Upper lobe of left lung (tissue), 4 donors: ENCODE data around the gene ZNF526.
"Not testable (repeated sequence)": the region's sequence is repeated elsewhere in the genome, so short reads cannot be mapped to it uniquely, and the experiment has no call there.

Experiments used
- EP300 ChIP-seq, 4 donors: sonication (generic); formaldehyde crosslinking; IDR thresholded peaks; one replicate each; pipeline ENCODE4 v1.5.1; 2017; ENCODE audit warnings: antibody characterized with exemption in 4 of 4, control low read depth in 2 of 4
- POLR2AphosphoS5 ChIP-seq, 2 donors: sonication (generic); formaldehyde crosslinking; IDR thresholded peaks; one replicate each; pipeline ENCODE4 v1.5.1; 2017; ENCODE audit warnings: antibody characterized with exemption in 2 of 2
- TF ChIP-seq, protein P1 (sequence below), 6 experiments: fragments of 450-650 bp in 4 of 6; fragments of 200-600 bp in 2 of 6; sonication (generic) in 2 of 6; IDR thresholded peaks; one replicate each; pipeline ENCODE4 v1.5.1; 2016 to 2019; ENCODE audit warnings: antibody characterized with exemption in 6 of 6

DNA sequence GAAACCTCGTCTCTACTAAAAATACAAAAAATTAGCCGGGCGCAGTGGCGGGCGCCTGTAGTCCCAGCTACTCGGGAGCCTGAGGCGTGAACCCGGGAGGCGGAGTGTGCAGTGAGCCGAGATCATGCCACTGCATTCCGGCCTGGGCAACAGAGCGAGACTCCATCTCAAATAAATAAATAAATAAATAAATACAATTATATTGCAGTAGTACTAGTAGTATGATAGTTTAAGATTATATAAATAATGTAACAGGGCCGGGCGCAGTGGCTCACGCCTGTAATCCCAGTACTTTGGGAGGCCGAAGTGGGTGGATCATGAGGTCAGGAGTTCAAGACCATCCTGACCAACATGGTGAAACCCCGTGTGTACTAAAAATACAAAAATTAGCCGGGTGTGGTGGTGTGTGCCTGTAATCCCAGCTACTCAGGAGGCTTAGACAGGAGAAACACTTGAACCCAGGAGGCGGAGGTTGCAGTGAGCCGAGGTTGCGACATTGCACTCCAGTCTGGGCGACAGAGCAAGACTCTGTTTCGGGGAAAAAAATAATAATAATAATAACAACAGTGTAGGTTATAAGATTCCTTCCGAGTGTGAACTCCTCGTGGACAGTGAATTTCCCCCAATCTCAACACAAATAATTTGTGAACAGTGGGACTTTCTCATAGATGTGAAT, 47.0 kb downstream of the ZNF526 start:
- TF ChIP-seq, protein P1, sequence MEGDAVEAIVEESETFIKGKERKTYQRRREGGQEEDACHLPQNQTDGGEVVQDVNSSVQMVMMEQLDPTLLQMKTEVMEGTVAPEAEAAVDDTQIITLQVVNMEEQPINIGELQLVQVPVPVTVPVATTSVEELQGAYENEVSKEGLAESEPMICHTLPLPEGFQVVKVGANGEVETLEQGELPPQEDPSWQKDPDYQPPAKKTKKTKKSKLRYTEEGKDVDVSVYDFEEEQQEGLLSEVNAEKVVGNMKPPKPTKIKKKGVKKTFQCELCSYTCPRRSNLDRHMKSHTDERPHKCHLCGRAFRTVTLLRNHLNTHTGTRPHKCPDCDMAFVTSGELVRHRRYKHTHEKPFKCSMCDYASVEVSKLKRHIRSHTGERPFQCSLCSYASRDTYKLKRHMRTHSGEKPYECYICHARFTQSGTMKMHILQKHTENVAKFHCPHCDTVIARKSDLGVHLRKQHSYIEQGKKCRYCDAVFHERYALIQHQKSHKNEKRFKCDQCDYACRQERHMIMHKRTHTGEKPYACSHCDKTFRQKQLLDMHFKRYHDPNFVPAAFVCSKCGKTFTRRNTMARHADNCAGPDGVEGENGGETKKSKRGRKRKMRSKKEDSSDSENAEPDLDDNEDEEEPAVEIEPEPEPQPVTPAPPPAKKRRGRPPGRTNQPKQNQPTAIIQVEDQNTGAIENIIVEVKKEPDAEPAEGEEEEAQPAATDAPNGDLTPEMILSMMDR (IDR thresholded peaks at IDR 0.05) = not testable (repeated sequence)
- not testable (repeated sequence) for TF ChIP-seq EP300, POLR2AphosphoS5 (IDR thresholded peaks at IDR 0.05)
